Measurements from ENCODE around the gene ITK.
A peak's percentile ranks its signal among the peaks of the same experiment; 100 is the strongest.

The ITK gene

GRCh38 chr5:157252711-157253465 lies 72.2 kb downstream of the ITK start:
- DNase-seq = no peak

DNA sequence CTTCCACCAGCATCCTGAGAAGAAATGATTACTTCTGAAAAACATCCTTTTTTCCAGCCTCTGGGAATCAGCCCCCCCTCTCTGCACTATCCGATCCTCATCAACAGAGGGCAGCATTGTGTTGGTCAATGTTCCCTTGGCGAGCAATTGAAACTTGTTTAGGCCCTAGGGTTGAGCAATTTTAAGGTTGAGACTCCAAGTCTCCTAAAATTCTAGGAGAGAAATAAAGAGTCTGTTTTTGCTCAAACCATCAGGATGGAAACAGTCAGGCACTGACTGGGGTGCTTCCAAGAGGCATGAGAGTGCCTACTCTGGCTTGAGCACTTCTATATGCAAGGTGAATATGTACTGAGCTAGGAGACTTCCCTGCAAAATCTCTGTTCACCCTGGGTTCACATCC lies 72.9 kb downstream of the ITK start:
- peak; percentile 35 to 61 for DNase-seq

GRCh38 chr5:157258450-157258849 lies 77.8 kb downstream of the ITK start:
- DNase-seq = no peak

- no peak for DNase-seq
These were observed 79.1 kb downstream of the ITK start for GRCh38 chr5:157259699-157260098.

- DNase-seq = no peak
These were observed 83.0 kb downstream of the ITK start for GRCh38 chr5:157263496-157264090.

DNA sequence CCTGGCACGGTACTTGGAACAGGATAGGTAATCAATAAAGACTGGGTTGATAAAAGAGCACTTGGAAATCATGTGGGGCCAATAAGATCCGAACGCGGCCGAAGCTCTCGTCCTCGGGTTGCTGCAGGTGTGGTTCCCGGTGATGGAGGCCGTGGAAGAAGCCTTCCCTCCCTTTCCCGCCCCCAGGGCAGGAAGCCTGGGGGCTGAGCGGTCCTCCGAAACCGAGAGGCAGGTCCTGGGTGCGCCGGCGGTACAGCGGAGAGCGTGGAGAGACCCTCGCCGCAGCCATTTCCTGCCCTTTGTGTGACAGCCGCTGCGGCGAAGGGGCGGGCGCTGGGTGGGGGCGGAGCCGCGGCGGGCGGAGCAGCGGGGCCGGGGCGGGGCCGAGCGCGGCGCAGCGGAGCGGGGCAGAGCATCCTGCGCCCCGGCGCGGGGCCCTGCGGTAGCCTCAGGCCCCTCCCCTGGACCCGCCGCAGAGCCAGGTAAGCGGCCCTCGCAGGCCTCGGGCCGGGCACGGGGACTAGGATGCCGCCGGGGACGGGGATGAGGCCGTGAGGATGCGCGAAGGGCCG lies 85.2 kb downstream of the ITK start, which contains the start of gene CYFIP2:
TSS of gene CYFIP2 (plus strand) at position 410 of the 572 bp plus-strand sequence. CDS start 19,239 bp downstream, outside the sequence.
- peak; percentile 18 to 33 for DNase-seq

DNA sequence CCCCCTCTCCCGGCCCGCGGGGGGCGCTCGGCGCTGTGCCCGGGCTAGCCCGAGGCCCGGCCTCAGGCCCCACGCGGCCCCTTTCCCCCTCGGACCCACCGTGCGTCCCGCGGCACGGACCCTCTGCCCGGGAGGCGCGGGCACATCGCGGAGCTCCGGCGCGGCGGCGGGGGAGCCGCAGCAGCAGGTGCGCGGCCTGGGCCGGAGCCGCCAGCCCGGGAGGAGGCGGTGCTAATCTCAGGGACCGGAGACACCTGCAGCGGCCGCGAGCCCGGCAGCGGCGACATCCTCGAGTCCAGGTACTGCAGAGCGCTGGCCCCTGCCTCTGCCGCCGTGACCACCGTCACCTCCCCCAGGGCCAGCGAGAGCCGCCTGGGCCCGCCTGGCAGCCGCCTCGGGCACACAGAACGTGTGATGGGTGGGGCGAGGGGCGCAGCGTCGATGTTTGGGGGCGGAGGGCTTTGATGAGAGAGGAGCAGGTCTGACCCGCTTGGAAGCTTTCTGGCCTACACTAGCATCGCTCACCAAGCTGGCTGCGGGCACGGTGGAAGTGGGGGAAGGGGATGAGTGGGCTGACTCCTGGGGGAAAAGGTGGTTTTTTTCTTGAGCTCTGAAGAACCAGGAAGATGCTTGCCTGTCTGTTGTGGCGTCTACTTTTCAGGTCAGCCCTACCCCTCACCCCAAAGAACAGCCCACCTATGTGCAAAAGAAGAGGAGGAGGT lies 85.8 kb downstream of the ITK start:
- no peak for DNase-seq

GRCh38 chr5:157267025-157267424 lies 86.4 kb downstream of the ITK start:
- no peak for DNase-seq

- no peak for DNase-seq
These were observed 87.3 kb downstream of the ITK start for GRCh38 chr5:157267761-157268480.

DNA sequence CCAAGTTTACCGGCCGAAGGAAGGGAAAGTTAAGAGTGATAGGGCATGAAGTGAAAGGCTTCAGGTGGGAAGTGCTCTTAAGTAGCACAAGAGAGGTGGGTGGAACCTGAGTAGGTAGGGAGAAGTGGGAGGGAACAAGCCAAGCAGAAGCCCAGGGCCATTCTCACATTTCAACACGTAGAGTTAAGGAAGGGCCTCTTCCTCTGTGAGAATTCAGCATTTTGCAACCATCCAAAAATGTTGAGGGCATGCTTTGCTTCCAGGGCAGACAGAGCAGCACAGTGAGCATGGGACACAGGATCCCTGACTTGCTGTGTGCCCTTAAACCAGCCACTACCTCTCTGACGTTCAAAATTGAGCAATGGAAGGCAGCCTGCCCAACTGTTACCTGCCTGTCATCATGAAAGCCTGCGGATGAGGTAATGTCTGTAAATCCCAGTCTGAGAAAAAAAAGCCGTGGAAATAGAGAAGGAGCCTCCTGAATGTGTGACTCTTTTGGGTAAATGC lies 88.6 kb downstream of the ITK start:
- no peak for DNase-seq

DNA sequence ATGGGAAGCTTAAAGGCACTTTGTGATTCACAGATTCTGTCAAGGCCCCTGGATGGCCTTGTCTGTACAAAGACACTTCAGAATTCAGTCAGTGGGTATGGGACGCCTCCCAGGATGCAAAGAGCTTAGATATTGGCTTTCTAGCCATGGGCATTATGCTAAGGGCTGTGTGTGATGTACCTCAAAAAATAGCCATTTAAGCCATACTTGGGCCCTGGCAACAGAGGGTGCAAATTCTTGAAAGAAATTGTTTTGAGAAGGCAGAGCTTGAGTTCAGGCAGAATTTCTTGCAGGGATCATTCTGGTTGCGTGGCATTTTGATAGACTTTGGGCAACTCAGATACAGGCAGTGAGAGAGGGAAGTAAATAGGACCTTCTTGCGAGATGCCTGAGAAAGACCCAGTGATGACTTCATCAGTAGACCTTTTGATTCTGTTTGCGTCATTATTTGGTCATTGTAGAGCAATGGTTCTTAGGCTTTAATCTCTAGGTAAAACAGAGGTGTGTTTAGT lies 89.2 kb downstream of the ITK start:
- DNase-seq = no peak

DNA sequence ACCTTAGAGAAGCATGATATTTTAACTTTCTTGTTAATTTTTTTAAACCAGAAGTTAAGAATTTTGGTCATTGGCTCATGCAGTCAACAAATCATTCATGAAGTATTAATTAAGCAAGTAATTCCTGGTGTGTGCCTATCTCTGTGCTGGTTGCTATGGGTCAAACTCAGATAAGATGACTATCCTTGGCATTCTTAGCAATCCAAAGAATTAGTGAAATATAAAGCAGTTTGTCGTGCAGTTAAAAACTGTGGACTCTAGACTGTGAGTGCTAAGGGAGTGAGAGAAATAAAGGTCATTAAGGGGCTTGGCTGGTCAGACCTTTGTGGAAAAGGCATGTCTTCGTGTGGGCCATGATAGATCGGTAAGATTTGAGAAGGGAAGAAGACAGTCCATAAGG lies 90.1 kb downstream of the ITK start:
- DNase-seq = no peak

DNA sequence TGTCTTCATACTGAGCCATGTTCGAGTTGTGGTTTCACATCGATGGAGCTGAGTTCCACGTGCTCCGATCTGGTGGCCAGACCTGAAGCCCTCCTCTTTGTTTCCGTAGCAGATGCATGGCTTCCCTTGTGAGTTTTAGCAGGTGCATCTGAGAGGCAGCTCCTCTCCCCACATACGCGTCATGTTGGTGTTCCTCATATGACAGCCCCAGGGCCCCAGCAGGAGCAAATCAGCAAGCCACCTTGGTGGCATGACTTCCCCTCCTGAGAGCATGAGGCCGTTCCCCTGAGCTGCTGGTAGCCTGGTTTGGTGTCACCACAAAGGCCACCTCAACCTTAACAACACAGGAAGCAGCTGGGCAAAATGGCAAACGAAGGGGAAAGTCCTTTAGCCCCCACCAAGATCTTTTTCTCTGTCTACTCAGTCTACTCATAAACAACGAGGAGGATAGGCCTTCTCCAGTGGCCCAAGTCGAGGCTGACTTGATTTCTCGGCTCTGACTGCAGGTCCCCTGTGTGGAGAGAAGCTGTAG lies 91.2 kb downstream of the ITK start:
- no peak for DNase-seq

GRCh38 chr5:157273131-157273556 lies 92.5 kb downstream of the ITK start:
- no peak for DNase-seq

GRCh38 chr5:157275403-157275802 lies 94.8 kb downstream of the ITK start:
- no peak for DNase-seq

DNA sequence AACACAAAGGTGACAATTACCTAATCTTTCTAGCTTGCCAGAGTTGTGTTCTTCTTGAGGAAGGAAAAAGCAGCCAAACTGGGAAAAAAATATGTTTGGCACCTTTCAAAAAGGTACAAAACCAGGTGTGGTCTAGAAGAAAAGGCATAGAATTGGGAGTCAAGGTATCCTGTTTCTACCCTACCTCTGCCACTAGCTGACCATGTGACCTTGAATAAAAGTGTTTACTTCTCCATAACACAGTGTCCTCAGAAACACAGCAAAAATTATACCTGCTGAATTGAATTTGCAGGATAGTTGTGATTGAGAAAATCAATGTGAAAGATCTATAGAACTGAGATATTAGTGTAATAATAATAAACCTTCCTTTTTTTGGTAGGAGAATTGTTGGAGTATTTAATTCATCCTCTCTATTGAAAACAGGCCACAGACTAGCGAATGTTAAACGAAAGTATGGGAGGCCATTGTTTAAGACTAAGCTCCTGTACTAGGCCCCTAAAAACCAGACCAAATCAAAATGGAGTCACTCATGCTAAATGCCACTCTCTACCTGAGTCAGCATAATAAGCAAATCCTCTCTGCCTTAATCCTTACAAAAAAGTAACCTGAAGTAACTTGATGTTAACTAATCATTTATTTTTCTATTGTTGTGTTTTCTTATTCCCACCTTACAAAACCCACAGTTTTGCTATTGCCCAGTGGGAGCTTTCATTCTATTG lies 97.8 kb downstream of the ITK start:
- no peak for DNase-seq

DNA sequence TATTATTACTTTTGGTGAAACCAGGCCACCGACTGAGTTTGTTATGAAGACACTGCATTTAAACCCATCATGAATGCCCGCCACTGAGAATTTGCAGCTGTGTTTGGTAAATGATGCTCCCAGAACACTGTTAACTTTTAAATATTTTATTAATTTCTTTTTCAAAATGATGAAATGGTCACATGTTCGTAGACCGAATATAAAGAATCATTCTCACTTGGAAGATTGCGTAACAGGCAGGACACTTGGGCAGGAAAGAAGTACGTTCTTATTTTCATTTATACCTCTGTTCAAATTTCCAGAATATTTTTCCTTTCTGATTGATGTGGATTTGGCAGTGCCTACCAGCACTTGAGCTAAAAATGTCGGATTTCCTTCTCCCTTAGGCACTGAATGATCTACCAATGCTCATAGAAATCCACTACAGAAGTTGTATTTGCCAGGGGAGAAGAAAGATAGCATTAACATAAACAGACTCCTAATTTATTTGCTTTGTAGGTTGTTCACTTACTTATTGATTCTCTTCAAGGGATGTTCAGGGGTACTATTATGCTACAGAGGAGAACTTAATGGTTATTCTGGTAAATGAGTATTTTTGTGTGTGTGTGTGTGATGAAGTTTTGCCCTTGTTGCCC lies 99.1 kb downstream of the ITK start:
- DNase-seq = no peak

GRCh38 chr5:157280927-157281326 lies 100.3 kb downstream of the ITK start:
- DNase-seq = no peak

DNA sequence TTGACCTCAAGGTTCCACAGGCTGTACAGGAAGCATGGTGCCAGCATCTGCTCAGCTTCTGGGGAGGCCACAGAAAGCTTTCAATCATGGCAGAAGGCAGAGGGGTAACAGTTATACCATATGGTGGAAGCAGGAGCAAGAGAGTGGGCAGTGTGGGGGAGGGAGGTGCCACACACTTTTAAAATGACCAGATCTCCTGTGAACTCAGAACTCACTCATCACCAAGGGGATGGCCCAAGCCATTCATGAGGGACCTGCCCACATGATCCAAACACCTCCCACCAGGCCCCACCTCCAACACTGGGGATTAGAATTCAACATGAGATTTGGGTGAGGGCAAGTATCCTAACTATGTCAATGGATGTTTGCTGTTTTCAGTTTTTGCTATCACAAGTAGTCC lies 101.5 kb downstream of the ITK start:
- no peak for DNase-seq

DNA sequence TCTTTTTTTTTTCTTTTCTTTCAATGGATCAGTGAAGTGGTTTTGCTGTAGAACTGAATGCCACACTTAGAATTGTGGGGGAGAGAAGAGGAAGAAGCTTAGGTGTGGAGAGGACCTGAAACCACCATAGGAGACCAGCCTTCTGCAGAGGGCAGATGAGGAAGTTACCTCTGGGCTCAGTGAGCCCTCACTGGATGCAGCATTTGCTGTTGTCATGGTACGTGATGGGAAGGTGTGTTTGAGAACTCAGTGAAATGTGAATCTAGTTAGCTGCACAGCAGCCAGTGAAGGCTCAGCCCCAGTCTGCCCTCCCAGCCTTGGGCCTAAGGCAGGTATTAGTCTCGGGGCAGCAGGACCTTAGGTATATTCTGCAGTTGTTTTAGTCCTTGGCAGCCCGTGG lies 102.8 kb downstream of the ITK start:
- DNase-seq = no peak

Data from Kasumi-1 (cell line).